ENCODE data around the gene PARP6. TPM values are rescaled to one million over a fixed set of nuclear protein-coding genes. Genes with fewer than 3 reads are reported as not detected.

The PARP6 gene
- polyA plus RNA-seq, 3 donors, result 12.9 to 165 (median 13.5) TPM

DNA sequence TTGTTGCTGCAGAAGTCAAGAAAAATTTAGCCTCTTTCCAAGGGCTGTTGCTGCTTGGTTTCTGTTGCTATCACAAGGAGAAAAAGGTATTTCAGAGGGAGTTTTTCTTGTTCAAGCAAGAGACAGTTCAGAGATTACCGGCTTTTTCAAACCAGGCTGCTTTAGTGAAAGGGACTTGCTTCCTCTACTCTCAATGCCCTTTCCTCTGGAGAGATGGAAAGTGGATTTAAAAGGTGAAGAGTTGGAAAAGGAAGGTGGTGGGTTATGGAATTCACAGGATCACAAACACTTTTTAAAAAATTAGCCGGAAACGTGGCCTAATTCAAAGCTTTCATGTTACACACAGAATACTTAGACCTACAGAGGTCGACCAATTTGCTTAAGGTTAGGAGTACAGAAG lies 1.1 kb downstream of the PARP6 start:
- Histone ChIP-seq H3K27ac (ENCODE audit: low read depth in 1 of 2, low read length in 2 of 2) (no peak overlapping the region), H3K4me3 (replicated peaks in 1 of 3; ENCODE audit: low read depth in 2 of 3, low read length in 3 of 3) (peak overlapping the region in 1 of 3 experiments; percentile 81), H3K27me3 (ENCODE audit: control insufficient read depth in 2 of 2, insufficient read depth in 2 of 2, low read length in 2 of 2) (no peaks in the 10 kb centered on the region), H3K36me3 (replicated peaks in 1 of 2; ENCODE audit: control insufficient read depth in 1 of 2, insufficient read depth in 2 of 2, low read length in 2 of 2) (peaks cover 21 to 28% of the 10 kb centered on the region in 2 donors), H3K4me2 (replicated peaks; ENCODE audit: extremely low read depth, low read length, poor library complexity, severe bottlenecking) (peak overlapping the region; percentile 94), H4K20me1 (ENCODE audit: insufficient read depth, low read length) (no peaks in the 10 kb centered on the region), H3K9me3 (replicated peaks in 1 of 2; ENCODE audit: control insufficient read depth in 1 of 2, insufficient read depth in 1 of 2, low read length in 2 of 2) (no peaks in the 10 kb centered on the region), H3K79me2 (ENCODE audit: insufficient read depth, low read length) (peaks cover 20% of the 10 kb centered on the region), H2AFZ (ENCODE audit: insufficient read depth, low read depth, low read length, poor library complexity, severe bottlenecking) (no peak overlapping the region), H3K4me1 (ENCODE audit: control insufficient read depth in 1 of 2, insufficient read depth in 2 of 2, low read length in 2 of 2) (peaks cover 15 to 20% of the 10 kb centered on the region in 2 donors), H3K9ac (ENCODE audit: insufficient read depth, low read length, poor library complexity, severe bottlenecking) (peak overlapping the region; percentile 83)
- no peak for DNase-seq
- peak overlapping the region in 4 of 7 donors; percentile 11 to 45 (median 41) for H3K27ac Mint-ChIP-seq
- TF ChIP-seq CTCF (IDR thresholded peaks at IDR 0.05), result no peak
- H3K36me3 Mint-ChIP-seq, result peaks cover 27 to 44% of the 10 kb centered on the region in 2 donors
- peaks cover 27% of the 10 kb centered on the region for H3K4me1 Mint-ChIP-seq
- peaks cover 0 to 2% (median 0%) of the 10 kb centered on the region in 7 donors for H3K9me3 Mint-ChIP-seq
- H3K27me3 Mint-ChIP-seq (ENCODE audit: low read depth in 3 of 3), result peaks cover 2 to 3% (median 2%) of the 10 kb centered on the region in 3 donors
- peak overlapping the region; percentile 85 to 92 for H3K4me3 Mint-ChIP-seq
- intact Hi-C loops (cut with micrococcal nuclease), result loop anchor here (5.0 kb wide), 2 partner anchors 39 to 74 kb away; partner anchors contain the start of genes GRAMD2A (in 2 of the 2) and PKM (in 1 of the 2)
- WGBS (ENCODE audit: insufficient coverage), result no CpG with 5 or more reads among the region's 4 CpGs

DNA sequence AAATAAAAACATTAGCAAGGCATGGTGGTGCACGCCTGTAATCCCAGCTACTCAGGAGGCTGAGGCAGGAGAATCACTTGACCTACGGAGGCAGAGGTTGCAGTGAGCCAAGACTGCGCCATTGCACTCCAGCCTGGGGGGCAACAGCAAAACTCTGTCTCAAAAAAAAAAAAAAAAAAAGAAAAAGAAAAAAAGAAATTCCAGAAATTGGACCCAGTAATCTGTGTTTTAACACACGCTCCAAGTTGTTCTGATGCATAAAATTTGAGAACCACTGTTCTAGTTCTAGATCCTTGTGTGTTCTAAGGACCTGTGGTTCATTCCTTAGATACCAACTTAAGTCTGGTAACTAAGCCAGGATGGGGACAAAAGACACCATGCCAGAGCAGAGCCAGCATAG lies 2.6 kb downstream of the PARP6 start:
- Histone ChIP-seq H3K27ac (ENCODE audit: low read depth in 1 of 2, low read length in 2 of 2) (no peak overlapping the region), H4K20me1 (ENCODE audit: insufficient read depth, low read length) (no peaks in the 10 kb centered on the region), H3K36me3 (replicated peaks in 1 of 2; ENCODE audit: control insufficient read depth in 1 of 2, insufficient read depth in 2 of 2, low read length in 2 of 2) (peaks cover 35 to 43% of the 10 kb centered on the region in 2 donors), H3K79me2 (ENCODE audit: insufficient read depth, low read length) (peaks cover 20% of the 10 kb centered on the region), H3K4me3 (replicated peaks in 1 of 3; ENCODE audit: low read depth in 2 of 3, low read length in 3 of 3) (no peak overlapping the region), H2AFZ (ENCODE audit: insufficient read depth, low read depth, low read length, poor library complexity, severe bottlenecking) (no peak overlapping the region), H3K4me1 (ENCODE audit: control insufficient read depth in 1 of 2, insufficient read depth in 2 of 2, low read length in 2 of 2) (peaks cover 15 to 20% of the 10 kb centered on the region in 2 donors), H3K4me2 (replicated peaks; ENCODE audit: extremely low read depth, low read length, poor library complexity, severe bottlenecking) (no peak overlapping the region), H3K9me3 (replicated peaks in 1 of 2; ENCODE audit: control insufficient read depth in 1 of 2, insufficient read depth in 1 of 2, low read length in 2 of 2) (no peaks in the 10 kb centered on the region), H3K27me3 (ENCODE audit: control insufficient read depth in 2 of 2, insufficient read depth in 2 of 2, low read length in 2 of 2) (no peaks in the 10 kb centered on the region), H3K9ac (ENCODE audit: insufficient read depth, low read length, poor library complexity, severe bottlenecking) (no peak overlapping the region)
- Mint-ChIP-seq H3K27ac (no peak overlapping the region), H3K36me3 (peaks cover 41 to 58% of the 10 kb centered on the region in 2 donors), H3K4me3 (no peak overlapping the region), H3K4me1 (peaks cover 27% of the 10 kb centered on the region), H3K9me3 (no peaks in the 10 kb centered on the region), H3K27me3 (ENCODE audit: low read depth in 3 of 3) (peaks cover 0 to 3% (median 0%) of the 10 kb centered on the region in 3 donors)
- no peak for DNase-seq
- no peak for TF ChIP-seq CTCF (IDR thresholded peaks at IDR 0.05)
- intact Hi-C loops (cut with micrococcal nuclease), result loop anchor here (5.0 kb wide), 2 partner anchors 37 to 72 kb away; partner anchors contain the start of genes GRAMD2A (in 2 of the 2) and PKM (in 1 of the 2)
- 100% methylated on average over 4 of the region's 4 CpGs for WGBS (ENCODE audit: insufficient coverage)

Data from CD14-positive monocyte (primary cell).